Panc1 (cell line): ENCODE results near the gene BBS1.

ENCODE experiments used
- POLR2AphosphoS5 ChIP-seq: IDR thresholded peaks from 2 replicates; pipeline ENCODE4 v1.6.1; 2012; ENCODE audit warnings: mild to moderate bottlenecking, low read depth, low read length, moderate library complexity
- SIN3A ChIP-seq: IDR thresholded peaks from 2 replicates; pipeline ENCODE4 v1.6.1; 2012; ENCODE audit warnings: low read depth, mild to moderate bottlenecking, low read length, moderate library complexity, borderline replicate concordance; ENCODE audit not compliant: insufficient read depth
- TCF7L2 ChIP-seq: IDR thresholded peaks from 2 replicates; pipeline ENCODE4 v1.6.1; 2011; ENCODE audit warnings: mild to moderate bottlenecking, low read depth, low read length, inconsistent platforms
- TF ChIP-seq, protein P1 (sequence below): fragments of 450-650 bp; IDR thresholded peaks from 2 replicates; pipeline ENCODE4 v1.5.1; 2017; ENCODE audit warnings: mild to moderate bottlenecking
- TF ChIP-seq, protein P2 (sequence below), 2 experiments: IDR thresholded peaks; 2 replicates each; pipeline ENCODE4 v1.6.1; 2011 to 2012; ENCODE audit warnings: low read depth in 2 of 2, control low read depth in 1 of 2, low read length in 1 of 2, mild to moderate bottlenecking in 1 of 2, moderate library complexity in 1 of 2; ENCODE audit not compliant: insufficient read depth in 1 of 2

DNA sequence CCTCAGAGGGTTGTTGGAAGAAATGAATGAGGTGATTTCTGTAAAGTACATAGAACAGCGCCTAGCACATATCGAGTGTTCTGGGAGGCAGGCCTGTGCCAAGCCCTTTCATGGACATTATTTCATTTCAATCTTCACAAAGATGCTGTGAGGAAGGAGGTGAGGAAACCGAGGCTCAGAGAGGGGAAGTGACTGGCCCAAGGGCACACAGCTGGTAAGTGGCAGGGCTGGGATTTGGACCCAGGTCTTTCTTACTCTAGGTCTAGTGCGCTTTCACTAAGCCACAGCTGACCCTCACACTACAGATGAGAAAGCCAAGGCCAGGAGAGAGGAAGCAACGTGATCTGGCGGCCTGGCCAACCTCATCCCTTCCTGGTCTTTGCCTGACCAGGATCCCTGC lies 41.7 kb upstream of the BBS1 start:
- TF ChIP-seq, protein P1, sequence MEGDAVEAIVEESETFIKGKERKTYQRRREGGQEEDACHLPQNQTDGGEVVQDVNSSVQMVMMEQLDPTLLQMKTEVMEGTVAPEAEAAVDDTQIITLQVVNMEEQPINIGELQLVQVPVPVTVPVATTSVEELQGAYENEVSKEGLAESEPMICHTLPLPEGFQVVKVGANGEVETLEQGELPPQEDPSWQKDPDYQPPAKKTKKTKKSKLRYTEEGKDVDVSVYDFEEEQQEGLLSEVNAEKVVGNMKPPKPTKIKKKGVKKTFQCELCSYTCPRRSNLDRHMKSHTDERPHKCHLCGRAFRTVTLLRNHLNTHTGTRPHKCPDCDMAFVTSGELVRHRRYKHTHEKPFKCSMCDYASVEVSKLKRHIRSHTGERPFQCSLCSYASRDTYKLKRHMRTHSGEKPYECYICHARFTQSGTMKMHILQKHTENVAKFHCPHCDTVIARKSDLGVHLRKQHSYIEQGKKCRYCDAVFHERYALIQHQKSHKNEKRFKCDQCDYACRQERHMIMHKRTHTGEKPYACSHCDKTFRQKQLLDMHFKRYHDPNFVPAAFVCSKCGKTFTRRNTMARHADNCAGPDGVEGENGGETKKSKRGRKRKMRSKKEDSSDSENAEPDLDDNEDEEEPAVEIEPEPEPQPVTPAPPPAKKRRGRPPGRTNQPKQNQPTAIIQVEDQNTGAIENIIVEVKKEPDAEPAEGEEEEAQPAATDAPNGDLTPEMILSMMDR = no peak
- no peak for TF ChIP-seq POLR2AphosphoS5
- no peak for TF ChIP-seq SIN3A
- TF ChIP-seq, protein P2, sequence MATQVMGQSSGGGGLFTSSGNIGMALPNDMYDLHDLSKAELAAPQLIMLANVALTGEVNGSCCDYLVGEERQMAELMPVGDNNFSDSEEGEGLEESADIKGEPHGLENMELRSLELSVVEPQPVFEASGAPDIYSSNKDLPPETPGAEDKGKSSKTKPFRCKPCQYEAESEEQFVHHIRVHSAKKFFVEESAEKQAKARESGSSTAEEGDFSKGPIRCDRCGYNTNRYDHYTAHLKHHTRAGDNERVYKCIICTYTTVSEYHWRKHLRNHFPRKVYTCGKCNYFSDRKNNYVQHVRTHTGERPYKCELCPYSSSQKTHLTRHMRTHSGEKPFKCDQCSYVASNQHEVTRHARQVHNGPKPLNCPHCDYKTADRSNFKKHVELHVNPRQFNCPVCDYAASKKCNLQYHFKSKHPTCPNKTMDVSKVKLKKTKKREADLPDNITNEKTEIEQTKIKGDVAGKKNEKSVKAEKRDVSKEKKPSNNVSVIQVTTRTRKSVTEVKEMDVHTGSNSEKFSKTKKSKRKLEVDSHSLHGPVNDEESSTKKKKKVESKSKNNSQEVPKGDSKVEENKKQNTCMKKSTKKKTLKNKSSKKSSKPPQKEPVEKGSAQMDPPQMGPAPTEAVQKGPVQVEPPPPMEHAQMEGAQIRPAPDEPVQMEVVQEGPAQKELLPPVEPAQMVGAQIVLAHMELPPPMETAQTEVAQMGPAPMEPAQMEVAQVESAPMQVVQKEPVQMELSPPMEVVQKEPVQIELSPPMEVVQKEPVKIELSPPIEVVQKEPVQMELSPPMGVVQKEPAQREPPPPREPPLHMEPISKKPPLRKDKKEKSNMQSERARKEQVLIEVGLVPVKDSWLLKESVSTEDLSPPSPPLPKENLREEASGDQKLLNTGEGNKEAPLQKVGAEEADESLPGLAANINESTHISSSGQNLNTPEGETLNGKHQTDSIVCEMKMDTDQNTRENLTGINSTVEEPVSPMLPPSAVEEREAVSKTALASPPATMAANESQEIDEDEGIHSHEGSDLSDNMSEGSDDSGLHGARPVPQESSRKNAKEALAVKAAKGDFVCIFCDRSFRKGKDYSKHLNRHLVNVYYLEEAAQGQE (IDR thresholded peaks at IDR 0.05; ENCODE audit: insufficient read depth in 1 of 2, low read depth in 2 of 2, low read length in 1 of 2) = no peak
- TF ChIP-seq TCF7L2 = no peak
